K562 (cell line): ENCODE data around the gene BCAM.

Experiments used
- ETS2 ChIP-seq: IDR thresholded peaks from 2 replicates; pipeline ENCODE4 v1.6.1; 2016; ENCODE audit warnings: borderline replicate concordance, missing genetic modification characterization, mild to moderate bottlenecking, moderate library complexity, missing compliant biosample characterization; ENCODE audit not compliant: poor library complexity, severe bottlenecking
- ETV6 ChIP-seq, 3 experiments: fragments of 150-350 bp in 1 of 3; sonication (generic) in 1 of 3; formaldehyde crosslinking in 1 of 3; IDR thresholded peaks; 2 replicates each; pipeline versions ENCODE4 v1.6.1 to v1.8.0; 2014 to 2022; ENCODE audit warnings: borderline replicate concordance in 2 of 3, low read depth in 2 of 3, antibody characterized with exemption in 1 of 3, low read length in 1 of 3, mild to moderate bottlenecking in 1 of 3, missing genetic modification reagents in 1 of 3
- HMG20A ChIP-seq: fragments of 450-650 bp; formaldehyde crosslinking; conservative IDR thresholded peaks from 2 replicates; pipeline ENCODE4 v1.4.0; 2020; ENCODE audit warnings: mild to moderate bottlenecking, mixed read lengths
- PHF20 ChIP-seq: fragments of 450-650 bp; IDR thresholded peaks from 2 replicates; pipeline ENCODE4 v1.6.1; 2018; ENCODE audit not compliant: partially characterized antibody
- RBM39 ChIP-seq: fragments of 200-400 bp; formaldehyde crosslinking; optimal IDR thresholded peaks from 2 replicates; pipeline ENCODE3; 2018; ENCODE audit warnings: low read depth, low read length
- TAF9B ChIP-seq: fragments of 450-650 bp; IDR thresholded peaks from 2 replicates; pipeline ENCODE4 v1.6.1; 2018; ENCODE audit warnings: mild to moderate bottlenecking; ENCODE audit not compliant: partially characterized antibody
- TF ChIP-seq, protein P1 (sequence below), 3 experiments: IDR thresholded peaks in 2 of 3; conservative IDR thresholded peaks in 1 of 3; 2 replicates each; pipeline ENCODE4 v1.5.1; 2011 to 2012; ENCODE audit warnings: low read length in 3 of 3, mild to moderate bottlenecking in 3 of 3, control low read depth in 2 of 3, improper control_type of control experiment in 1 of 3, inconsistent platforms in 1 of 3, low read depth in 1 of 3, mixed read lengths in 1 of 3, moderate library complexity in 1 of 3; ENCODE audit not compliant: insufficient read depth in 2 of 3
- TF ChIP-seq, protein P2 (sequence below): sonication (generic); formaldehyde crosslinking; IDR thresholded peaks from 2 replicates; pipeline ENCODE4 v1.9.0; 2022; ENCODE audit warnings: mild to moderate bottlenecking, missing genetic modification reagents
- TF ChIP-seq, protein P3 (sequence below): fragments of 450-650 bp; IDR thresholded peaks from 2 replicates; pipeline ENCODE4 v1.6.1; 2016; ENCODE audit warnings: low read depth

DNA sequence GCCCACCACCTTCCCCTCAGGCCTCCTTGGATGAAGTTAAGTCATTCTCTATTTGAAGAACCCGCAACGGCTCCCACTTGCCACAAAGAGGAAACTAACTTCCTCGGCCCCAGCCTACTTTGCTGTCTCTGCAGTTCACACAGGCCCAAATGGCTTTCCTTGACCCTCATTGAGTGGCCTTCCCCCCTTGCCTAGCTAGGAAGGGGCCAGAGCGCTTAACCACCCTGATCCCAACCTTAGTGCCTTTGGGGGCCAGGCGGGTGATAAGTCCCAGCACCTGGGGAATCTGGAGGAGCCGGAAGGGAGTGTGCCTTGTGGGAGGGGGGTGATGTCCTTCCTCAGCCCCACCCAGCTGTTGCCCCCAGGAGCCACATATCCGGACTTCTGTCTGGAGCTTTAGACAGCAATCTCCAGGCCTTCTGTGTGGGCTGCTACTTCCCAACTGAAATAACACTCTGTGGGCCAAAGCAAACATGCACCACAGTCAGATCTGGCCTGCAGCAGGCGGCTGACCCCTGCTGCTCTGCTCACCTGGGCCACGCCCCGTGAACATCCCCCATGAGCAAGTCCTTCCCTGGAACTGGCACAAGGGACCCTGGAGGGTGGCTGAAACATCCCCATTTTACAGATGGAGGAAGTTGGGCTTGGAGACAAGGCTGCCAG lies 47.6 kb downstream of the BCAM start:
- TF ChIP-seq, protein P1, sequence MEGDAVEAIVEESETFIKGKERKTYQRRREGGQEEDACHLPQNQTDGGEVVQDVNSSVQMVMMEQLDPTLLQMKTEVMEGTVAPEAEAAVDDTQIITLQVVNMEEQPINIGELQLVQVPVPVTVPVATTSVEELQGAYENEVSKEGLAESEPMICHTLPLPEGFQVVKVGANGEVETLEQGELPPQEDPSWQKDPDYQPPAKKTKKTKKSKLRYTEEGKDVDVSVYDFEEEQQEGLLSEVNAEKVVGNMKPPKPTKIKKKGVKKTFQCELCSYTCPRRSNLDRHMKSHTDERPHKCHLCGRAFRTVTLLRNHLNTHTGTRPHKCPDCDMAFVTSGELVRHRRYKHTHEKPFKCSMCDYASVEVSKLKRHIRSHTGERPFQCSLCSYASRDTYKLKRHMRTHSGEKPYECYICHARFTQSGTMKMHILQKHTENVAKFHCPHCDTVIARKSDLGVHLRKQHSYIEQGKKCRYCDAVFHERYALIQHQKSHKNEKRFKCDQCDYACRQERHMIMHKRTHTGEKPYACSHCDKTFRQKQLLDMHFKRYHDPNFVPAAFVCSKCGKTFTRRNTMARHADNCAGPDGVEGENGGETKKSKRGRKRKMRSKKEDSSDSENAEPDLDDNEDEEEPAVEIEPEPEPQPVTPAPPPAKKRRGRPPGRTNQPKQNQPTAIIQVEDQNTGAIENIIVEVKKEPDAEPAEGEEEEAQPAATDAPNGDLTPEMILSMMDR (IDR thresholded peaks at IDR 0.05 in 2 of 3, conservative IDR thresholded peaks at IDR 0.05 in 1 of 3; ENCODE audit: insufficient read depth in 2 of 3, low read depth in 1 of 3, low read length in 3 of 3), result no peak
- peak in 1 of 2 experiments; percentile 52; a peak in 1 of 4 replicates for TF ChIP-seq ETV6 (IDR thresholded peaks at IDR 0.05; ENCODE audit: borderline replicate concordance in 1 of 2, low read depth in 2 of 2, low read length in 1 of 2)
- no peak for TF ChIP-seq ETV6 (CRISPR knock-in tag; IDR thresholded peaks at IDR 0.05; ENCODE audit: borderline replicate concordance)
- no peak for TF ChIP-seq RBM39
- no peak for TF ChIP-seq ETS2
- no peak for TF ChIP-seq TAF9B
- TF ChIP-seq, protein P2, sequence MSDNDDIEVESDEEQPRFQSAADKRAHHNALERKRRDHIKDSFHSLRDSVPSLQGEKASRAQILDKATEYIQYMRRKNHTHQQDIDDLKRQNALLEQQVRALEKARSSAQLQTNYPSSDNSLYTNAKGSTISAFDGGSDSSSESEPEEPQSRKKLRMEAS (CRISPR knock-in tag), result no peak
- TF ChIP-seq, protein P3, sequence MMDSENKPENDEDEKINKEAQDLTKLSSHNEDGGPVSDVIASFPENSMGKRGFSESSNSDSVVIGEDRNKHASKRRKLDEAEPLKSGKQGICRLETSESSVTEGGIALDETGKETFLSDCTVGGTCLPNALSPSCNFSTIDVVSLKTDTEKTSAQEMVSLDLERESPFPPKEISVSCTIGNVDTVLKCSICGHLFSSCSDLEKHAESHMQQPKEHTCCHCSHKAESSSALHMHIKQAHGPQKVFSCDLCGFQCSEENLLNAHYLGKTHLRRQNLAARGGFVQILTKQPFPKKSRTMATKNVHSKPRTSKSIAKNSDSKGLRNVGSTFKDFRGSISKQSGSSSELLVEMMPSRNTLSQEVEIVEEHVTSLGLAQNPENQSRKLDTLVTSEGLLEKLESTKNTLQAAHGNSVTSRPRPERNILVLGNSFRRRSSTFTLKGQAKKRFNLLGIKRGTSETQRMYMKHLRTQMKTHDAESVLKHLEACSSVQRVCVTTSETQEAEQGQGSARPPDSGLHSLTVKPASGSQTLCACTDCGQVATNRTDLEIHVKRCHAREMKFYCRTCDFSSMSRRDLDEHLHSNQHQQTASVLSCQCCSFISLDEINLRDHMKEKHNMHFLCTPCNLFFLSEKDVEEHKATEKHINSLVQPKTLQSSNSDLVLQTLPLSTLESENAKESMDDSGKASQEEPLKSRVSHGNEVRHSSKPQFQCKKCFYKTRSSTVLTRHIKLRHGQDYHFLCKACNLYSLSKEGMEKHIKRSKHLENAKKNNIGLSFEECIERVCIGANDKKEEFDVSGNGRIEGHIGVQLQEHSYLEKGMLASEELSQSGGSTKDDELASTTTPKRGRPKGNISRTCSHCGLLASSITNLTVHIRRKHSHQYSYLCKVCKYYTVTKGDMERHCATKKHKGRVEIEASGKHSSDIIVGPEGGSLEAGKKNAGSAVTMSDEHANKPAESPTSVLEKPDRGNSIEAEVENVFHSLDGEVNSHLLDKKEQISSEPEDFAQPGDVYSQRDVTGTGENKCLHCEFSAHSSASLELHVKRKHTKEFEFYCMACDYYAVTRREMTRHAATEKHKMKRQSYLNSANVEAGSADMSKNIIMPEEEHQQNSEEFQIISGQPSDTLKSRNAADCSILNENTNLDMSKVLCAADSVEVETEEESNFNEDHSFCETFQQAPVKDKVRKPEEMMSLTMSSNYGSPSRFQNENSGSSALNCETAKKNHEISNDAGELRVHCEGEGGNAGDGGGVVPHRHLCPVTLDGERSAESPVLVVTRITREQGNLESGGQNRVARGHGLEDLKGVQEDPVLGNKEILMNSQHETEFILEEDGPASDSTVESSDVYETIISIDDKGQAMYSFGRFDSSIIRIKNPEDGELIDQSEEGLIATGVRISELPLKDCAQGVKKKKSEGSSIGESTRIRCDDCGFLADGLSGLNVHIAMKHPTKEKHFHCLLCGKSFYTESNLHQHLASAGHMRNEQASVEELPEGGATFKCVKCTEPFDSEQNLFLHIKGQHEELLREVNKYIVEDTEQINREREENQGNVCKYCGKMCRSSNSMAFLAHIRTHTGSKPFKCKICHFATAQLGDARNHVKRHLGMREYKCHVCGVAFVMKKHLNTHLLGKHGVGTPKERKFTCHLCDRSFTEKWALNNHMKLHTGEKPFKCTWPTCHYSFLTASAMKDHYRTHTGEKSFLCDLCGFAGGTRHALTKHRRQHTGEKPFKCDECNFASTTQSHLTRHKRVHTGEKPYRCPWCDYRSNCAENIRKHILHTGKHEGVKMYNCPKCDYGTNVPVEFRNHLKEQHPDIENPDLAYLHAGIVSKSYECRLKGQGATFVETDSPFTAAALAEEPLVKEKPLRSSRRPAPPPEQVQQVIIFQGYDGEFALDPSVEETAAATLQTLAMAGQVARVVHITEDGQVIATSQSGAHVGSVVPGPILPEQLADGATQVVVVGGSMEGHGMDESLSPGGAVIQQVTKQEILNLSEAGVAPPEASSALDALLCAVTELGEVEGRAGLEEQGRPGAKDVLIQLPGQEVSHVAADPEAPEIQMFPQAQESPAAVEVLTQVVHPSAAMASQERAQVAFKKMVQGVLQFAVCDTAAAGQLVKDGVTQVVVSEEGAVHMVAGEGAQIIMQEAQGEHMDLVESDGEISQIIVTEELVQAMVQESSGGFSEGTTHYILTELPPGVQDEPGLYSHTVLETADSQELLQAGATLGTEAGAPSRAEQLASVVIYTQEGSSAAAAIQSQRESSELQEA, result no peak
- TF ChIP-seq PHF20, result no peak
- no peak for TF ChIP-seq HMG20A
